Spinal cord (tissue), 10 donors: ENCODE results near the gene PFKL. TPM values are rescaled to one million over a fixed set of nuclear protein-coding genes. Genes with fewer than 3 reads are reported as not detected.

Experiments used
- DNase-seq, 6 donors: peaks; one replicate each; pipeline versions ENCODE4 v3.0.0 to v3.0.0-alpha.2; 2013 to 2015; ENCODE audit warnings: low spot score in 6 of 6, low read depth in 4 of 6
- H3K27ac ChIP-seq: one replicate; pipeline ENCODE4 v1.5.1; 2013; ENCODE audit warnings: low read depth, low read length, control low read depth
- H3K27me3 ChIP-seq: one replicate; pipeline ENCODE4 v1.6.1; 2013; ENCODE audit warnings: low read length; ENCODE audit not compliant: control insufficient read depth, insufficient read depth
- H3K36me3 ChIP-seq: one replicate; pipeline ENCODE4 v1.6.1; 2013; ENCODE audit warnings: low read length; ENCODE audit not compliant: control insufficient read depth, insufficient read depth
- H3K4me1 ChIP-seq: one replicate; pipeline ENCODE4 v1.6.1; 2013; ENCODE audit warnings: low read length; ENCODE audit not compliant: control insufficient read depth, insufficient read depth
- H3K4me3 ChIP-seq: one replicate; pipeline ENCODE4 v1.5.1; 2013; ENCODE audit warnings: low read depth, low read length, control low read depth
- H3K9me3 ChIP-seq: one replicate; pipeline ENCODE4 v1.6.1; 2013; ENCODE audit warnings: low read length; ENCODE audit not compliant: control insufficient read depth, insufficient read depth
- WGBS: methylation state at CpG from one replicate; pipeline ENCODE4 v1.1.5; 2013; ENCODE audit warnings: missing lambda C conversion rate; ENCODE audit not compliant: insufficient coverage; 5-methylcytosine and 5-hydroxymethylcytosine counted together
- polyA plus RNA-seq, 2 donors: library from polyadenylated mRNA; unstranded; fragments of 120-200 nt; gene quantifications; one replicate each; pipeline ENCODE4 v1.2.1, GENCODE V29; 2013; ENCODE audit not compliant: insufficient read length in 2 of 2
- total RNA-seq, 2 donors: library from RNA; depleted of rRNA in 1 of 2; stranded (reverse); fragments of 120-200 nt in 1 of 2; fragments of >200 nt in 1 of 2; gene quantifications; one replicate each; pipeline versions ENCODE4 v1.2.3 to v1.2.4, GENCODE V29; 2013 to 2014
- donor health status: healthy.

Gene PFKL
- total and polyA plus RNA-seq, 4 donors = 107 to 172 (median 151) TPM

- Histone ChIP-seq H3K4me3 (no peak overlapping the region), H3K4me1 (no peaks in the 10 kb centered on the region), H3K9me3 (no peaks in the 10 kb centered on the region), H3K27me3 (no peaks in the 10 kb centered on the region), H3K36me3 (peaks cover 98% of the 10 kb centered on the region), H3K27ac (no peak overlapping the region)
- DNase-seq = no peak
- 92% methylated on average over 41 of the region's 44 CpGs for WGBS
These were observed 25.8 kb downstream of the PFKL start for GRCh38 chr21:44325386-44326271.

GRCh38 chr21:44326272-44326647 lies 26.4 kb downstream of the PFKL start:
- peaks cover under 1% of the 10 kb centered on the region for H3K4me1 ChIP-seq
- H3K27ac ChIP-seq = no peak overlapping the region
- 91% methylated on average over 12 of the region's 13 CpGs for WGBS
- H3K9me3 ChIP-seq = no peaks in the 10 kb centered on the region
- no peaks in the 10 kb centered on the region for H3K27me3 ChIP-seq
- DNase-seq = no peak
- H3K36me3 ChIP-seq = peaks cover 98% of the 10 kb centered on the region
- H3K4me3 ChIP-seq = no peak overlapping the region

GRCh38 chr21:44326716-44327602 lies 27.1 kb downstream of the PFKL start:
- Histone ChIP-seq H3K9me3 (no peaks in the 10 kb centered on the region), H3K4me1 (peaks cover 8% of the 10 kb centered on the region), H3K4me3 (no peak overlapping the region), H3K27ac (no peak overlapping the region), H3K36me3 (peaks cover 98% of the 10 kb centered on the region), H3K27me3 (no peaks in the 10 kb centered on the region)
- 83% methylated on average over 22 of the region's 26 CpGs for WGBS
- DNase-seq = no peak

GRCh38 chr21:44327603-44327974 lies 27.7 kb downstream of the PFKL start:
- Histone ChIP-seq H3K36me3 (peaks cover 96% of the 10 kb centered on the region), H3K4me1 (peaks cover 13% of the 10 kb centered on the region), H3K9me3 (no peaks in the 10 kb centered on the region), H3K27ac (no peak overlapping the region), H3K4me3 (no peak overlapping the region), H3K27me3 (no peaks in the 10 kb centered on the region)
- no peak for DNase-seq
- 95% methylated on average over 11 of the region's 11 CpGs for WGBS

- Histone ChIP-seq H3K27ac (no peak overlapping the region), H3K4me3 (no peak overlapping the region), H3K27me3 (no peaks in the 10 kb centered on the region), H3K36me3 (peaks cover 96% of the 10 kb centered on the region), H3K4me1 (peaks cover 18% of the 10 kb centered on the region), H3K9me3 (no peaks in the 10 kb centered on the region)
- 90% methylated on average over 24 of the region's 25 CpGs for WGBS
- DNase-seq = no peak
These were observed 28.5 kb downstream of the PFKL start for GRCh38 chr21:44328242-44328895.

- peaks cover 24% of the 10 kb centered on the region for H3K4me1 ChIP-seq
- H3K27ac ChIP-seq = no peak overlapping the region
- no peaks in the 10 kb centered on the region for H3K9me3 ChIP-seq
- DNase-seq = no peak
- H3K4me3 ChIP-seq = no peak overlapping the region
- H3K36me3 ChIP-seq = peaks cover 95% of the 10 kb centered on the region
- H3K27me3 ChIP-seq = no peaks in the 10 kb centered on the region
- 76% methylated on average over 24 of the region's 26 CpGs for WGBS
These were observed 29.4 kb downstream of the PFKL start for GRCh38 chr21:44329086-44329889.

GRCh38 chr21:44329971-44330681 lies 30.3 kb downstream of the PFKL start:
- no peaks in the 10 kb centered on the region for H3K27me3 ChIP-seq
- no peak overlapping the region for H3K4me3 ChIP-seq
- WGBS = 88% methylated on average over 42 of the region's 44 CpGs
- H3K27ac ChIP-seq = no peak overlapping the region
- H3K9me3 ChIP-seq = no peaks in the 10 kb centered on the region
- H3K36me3 ChIP-seq = peaks cover 94% of the 10 kb centered on the region
- DNase-seq = no peak
- H3K4me1 ChIP-seq = peaks cover 24% of the 10 kb centered on the region

GRCh38 chr21:44330698-44331097 lies 30.8 kb downstream of the PFKL start:
- H3K9me3 ChIP-seq = no peaks in the 10 kb centered on the region
- 79% methylated on average over 18 of the region's 18 CpGs for WGBS
- H3K4me3 ChIP-seq = no peak overlapping the region
- H3K36me3 ChIP-seq = peaks cover 94% of the 10 kb centered on the region
- H3K4me1 ChIP-seq = peaks cover 28% of the 10 kb centered on the region
- no peak for DNase-seq
- H3K27ac ChIP-seq = no peak overlapping the region
- no peaks in the 10 kb centered on the region for H3K27me3 ChIP-seq
